Body of pancreas (tissue), 4 donors: ENCODE results near the gene C2orf81. TPM values are rescaled to one million over a fixed set of nuclear protein-coding genes. Genes with fewer than 3 reads are reported as not detected.

Source experiments
- ATAC-seq: fragments of 150-250 bp; one replicate; pipeline ENCODE4 v1.9.1; 2016
- DNase-seq, 4 donors: peaks; one replicate each; pipeline ENCODE4 v3.0.0-alpha.2; 2019
- H3K27ac ChIP-seq, 4 donors: fragments of 200-600 bp; sonication (generic); 1 replicate in 3 of 4; 2 replicates in 1 of 4; pipeline versions ENCODE4 v1.5.1 to v1.6.1; 2016 to 2019; ENCODE audit warnings: mild to moderate bottlenecking in 1 of 4, mixed read lengths in 1 of 4, moderate library complexity in 1 of 4
- H3K27me3 ChIP-seq, 2 donors: fragments of 200-600 bp; sonication (generic); one replicate each; pipeline ENCODE4 v1.6.0; 2016; ENCODE audit warnings: mild to moderate bottlenecking in 1 of 2
- H3K36me3 ChIP-seq, 2 donors: fragments of 200-600 bp; sonication (generic); replicated peaks in 1 of 2; 2 replicates each; pipeline ENCODE4 v1.5.1; 2016; ENCODE audit warnings: low read depth in 2 of 2; ENCODE audit not compliant: insufficient read depth in 1 of 2
- H3K4me1 ChIP-seq: fragments of 200-600 bp; sonication (generic); one replicate; pipeline ENCODE4 v1.6.0; 2016
- H3K4me3 ChIP-seq, 2 donors: fragments of 200-600 bp; sonication (generic); 1 replicate in 1 of 2; 2 replicates in 1 of 2; pipeline ENCODE4 v1.5.1; 2016 to 2019
- H3K9me3 ChIP-seq, 3 donors: fragments of 200-600 bp; sonication (generic); 1 replicate in 2 of 3; 2 replicates in 1 of 3; pipeline ENCODE4 v1.5.1; 2016
- CTCF ChIP-seq, 7 experiments: fragments of 450-650 bp in 4 of 7; fragments of 200-600 bp in 3 of 7; sonication (generic) in 3 of 7; IDR thresholded peaks; one replicate each; pipeline ENCODE4 v1.5.1; 2016 to 2019; ENCODE audit warnings: antibody characterized with exemption in 7 of 7
- POLR2A ChIP-seq, 3 donors: fragments of 450-650 bp; IDR thresholded peaks; one replicate each; pipeline ENCODE4 v1.6.1; 2016; ENCODE audit warnings: antibody characterized with exemption in 3 of 3, mild to moderate bottlenecking in 2 of 3
- WGBS, 2 donors: methylation state at CpG; one replicate each; pipeline ENCODE4 v1.1.5; 2017; 5-methylcytosine and 5-hydroxymethylcytosine counted together
- intact Hi-C: fragments of 100-400 bp; cut with DNase I; formaldehyde crosslinking; loops from one replicate; pipeline ENCODE4 v1.15.1; 2023
- total RNA-seq, 2 donors: library from RNA; depleted of rRNA; stranded (reverse); fragments of >200 nt; gene quantifications; one replicate each; pipeline ENCODE4 v1.1.0, GENCODE V29; 2016

Gene C2orf81
- total RNA-seq, 2 donors from 2014 or later = 0.33 to 1.6 TPM

DNA sequence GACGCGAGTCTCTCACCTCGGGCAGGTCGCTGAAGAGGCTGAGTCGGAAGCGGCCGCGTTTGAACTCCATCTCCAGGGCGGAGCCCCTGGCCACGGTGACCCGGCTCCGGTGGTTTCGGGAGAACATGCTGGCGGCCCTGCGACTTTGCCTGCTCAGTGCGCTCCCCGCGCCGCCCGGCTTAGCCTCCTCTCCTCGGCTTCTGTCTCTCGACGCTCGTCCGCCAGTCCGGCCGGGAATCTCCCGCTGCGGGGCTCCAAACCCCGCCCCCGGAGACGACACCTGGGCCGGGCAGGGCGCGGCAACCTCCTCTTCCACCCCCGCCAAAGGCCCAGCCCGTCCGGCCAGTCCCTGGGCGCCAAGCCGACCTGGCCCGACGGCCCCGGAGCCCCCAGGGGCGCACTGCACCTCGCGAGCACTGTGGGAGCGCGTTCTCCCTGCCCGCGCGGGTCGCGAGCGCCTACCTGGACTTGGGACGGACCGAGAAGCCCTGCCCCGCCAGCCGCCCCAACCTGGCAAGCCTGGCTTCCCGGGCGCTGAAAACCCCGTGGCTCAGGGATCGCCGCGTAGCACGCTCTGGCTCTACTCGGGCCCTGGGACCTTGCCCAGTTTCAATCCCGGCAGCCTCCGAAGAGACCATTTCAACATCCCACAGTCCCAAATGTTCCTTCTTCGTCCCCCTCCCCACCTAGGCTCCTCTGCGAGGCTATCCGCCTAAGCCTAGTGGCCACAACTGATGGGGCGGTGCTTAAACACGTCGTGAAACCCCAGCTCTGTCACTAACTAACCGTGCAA lies 20.5 kb upstream of the C2orf81 start, which contains the start of gene RTKN:
TSS of gene RTKN (minus strand) at position 248 of the 793 bp plus-strand sequence. CDS start at position 127, 121 bp downstream.
- intact Hi-C loops = no loop called here
- H3K4me3 ChIP-seq = peak within 1 kb of the TSS; percentile 26 to 45
- peak; percentile 79 to 86 (median 83) for DNase-seq
- H3K27ac ChIP-seq = peak within 1 kb of the TSS; percentile 95 to 98 (median 96)
- peaks cover 34% of the 10 kb centered on the region for H3K4me1 ChIP-seq
- TF ChIP-seq POLR2A (IDR thresholded peaks at IDR 0.05) = peak; percentile 75 to 96 (median 92)
- peak in 5 of 7 experiments; percentile 13 to 52 (median 38) for TF ChIP-seq CTCF (IDR thresholded peaks at IDR 0.05)
- WGBS, 2 donors = 3 to 7% methylated on average over 11 to 73 of the region's 75 CpGs
- no peaks in the 10 kb centered on the region for H3K27me3 ChIP-seq
- no peaks in the 10 kb centered on the region for H3K36me3 ChIP-seq
- ATAC-seq = peak; percentile 67
- H3K9me3 ChIP-seq = no peaks in the 10 kb centered on the region

GRCh38 chr2:74441170-74441689 lies 19.8 kb upstream of the C2orf81 start:
- 2 to 12% methylated on average over 9 to 33 of the region's 33 CpGs for WGBS, 2 donors
- Histone ChIP-seq H3K27ac (peak overlapping the region; percentile 95 to 98 (median 96)), H3K36me3 (no peaks in the 10 kb centered on the region), H3K9me3 (no peaks in the 10 kb centered on the region), H3K27me3 (no peaks in the 10 kb centered on the region), H3K4me3 (peak overlapping the region; percentile 26 to 45), H3K4me1 (peaks cover 39% of the 10 kb centered on the region)
- DNase-seq = no peak
- no peak for TF ChIP-seq CTCF (IDR thresholded peaks at IDR 0.05)
- no peak for TF ChIP-seq POLR2A (IDR thresholded peaks at IDR 0.05)
- intact Hi-C loops = no loop called here
- no peak for ATAC-seq

DNA sequence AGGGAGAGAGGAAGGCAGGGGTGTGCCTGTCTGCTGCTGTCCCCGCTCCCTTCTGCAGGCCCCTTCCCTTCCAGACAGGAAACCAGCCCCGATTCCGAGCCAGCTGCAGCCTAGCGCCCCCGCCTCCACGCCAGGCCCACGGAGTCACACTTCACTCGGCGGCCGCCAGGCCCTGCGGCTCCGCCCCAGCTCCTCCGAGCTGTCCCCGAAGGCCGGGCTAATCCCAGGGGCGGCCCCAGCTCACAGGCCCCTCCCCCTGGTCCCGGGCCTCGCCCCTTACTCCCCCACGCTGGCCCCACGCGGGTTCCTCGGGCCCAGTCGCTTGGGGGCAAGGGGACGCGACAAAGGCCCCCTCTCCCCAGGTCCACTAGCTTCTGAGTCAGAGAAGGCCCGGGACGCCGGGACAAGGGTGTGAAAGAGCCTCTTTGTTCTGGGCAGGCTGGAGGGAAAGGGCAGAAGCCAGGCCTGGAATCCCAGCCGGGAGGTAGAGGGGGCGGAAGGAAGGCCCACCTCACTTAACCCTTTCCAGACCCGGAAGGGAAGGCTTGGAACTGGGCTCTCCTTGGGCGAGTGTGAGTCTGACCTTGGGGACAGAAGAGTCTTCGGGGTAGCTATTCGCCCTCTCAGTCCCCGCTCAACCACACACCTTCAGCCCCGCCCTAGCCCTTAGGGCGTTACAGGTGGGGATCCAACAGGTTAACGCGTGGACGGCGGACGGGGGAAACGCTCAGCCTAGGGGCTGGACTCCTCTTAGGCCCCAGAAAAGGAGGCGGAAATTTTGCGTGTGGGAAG lies 19.2 kb upstream of the C2orf81 start:
- intact Hi-C loops = no loop called here
- ATAC-seq (peak; percentile 81), DNase-seq (peak; percentile 84 to 91 (median 89))
- Histone ChIP-seq H3K4me1 (peaks cover 39% of the 10 kb centered on the region), H3K9me3 (no peaks in the 10 kb centered on the region), H3K4me3 (peak overlapping the region; percentile 26 to 45), H3K27ac (peak overlapping the region; percentile 95 to 98 (median 96)), H3K36me3 (no peaks in the 10 kb centered on the region), H3K27me3 (no peaks in the 10 kb centered on the region)
- TF ChIP-seq POLR2A (IDR thresholded peaks at IDR 0.05) (peak; percentile 68 to 81 (median 80)), CTCF (IDR thresholded peaks at IDR 0.05) (peak in 6 of 7 experiments; percentile 20 to 65 (median 55))
- 5 to 10% methylated on average over 11 to 43 of the region's 45 CpGs for WGBS, 2 donors

DNA sequence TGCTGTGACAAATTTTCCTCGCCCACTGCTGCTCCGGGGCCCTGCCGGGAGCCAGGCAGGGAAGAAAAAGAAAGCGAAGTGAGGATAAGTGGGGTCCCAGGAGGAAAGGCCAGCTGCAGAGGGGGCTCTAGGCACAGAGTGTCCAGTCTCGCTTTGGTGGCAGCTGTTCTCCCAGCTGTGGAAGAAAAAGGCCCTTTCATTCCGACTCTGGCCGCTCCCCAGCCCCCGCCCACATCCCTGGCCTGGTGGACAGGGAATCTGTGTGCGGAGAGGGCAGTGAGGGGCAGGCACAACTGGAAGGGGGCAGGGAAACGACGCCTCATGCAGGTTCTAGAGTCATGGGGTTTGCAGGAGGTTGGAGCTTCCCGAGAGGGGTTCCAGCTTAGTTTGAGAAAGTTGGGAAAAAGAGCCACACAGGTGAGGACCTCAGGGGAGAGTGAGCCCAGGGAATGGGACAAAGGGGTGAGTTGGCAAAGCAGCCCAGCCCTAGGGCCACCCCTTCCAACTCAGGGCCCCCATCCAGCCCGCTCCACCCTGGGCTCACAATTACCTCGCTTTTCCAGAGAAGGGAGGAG lies 18.5 kb upstream of the C2orf81 start:
- intact Hi-C loops = no loop called here
- H3K36me3 ChIP-seq = no peaks in the 10 kb centered on the region
- no peak for TF ChIP-seq POLR2A (IDR thresholded peaks at IDR 0.05)
- no peak for TF ChIP-seq CTCF (IDR thresholded peaks at IDR 0.05)
- WGBS, 2 donors = 3 to 10% methylated on average over 12 to 14 of the region's 14 CpGs
- H3K9me3 ChIP-seq = no peaks in the 10 kb centered on the region
- peaks cover 39% of the 10 kb centered on the region for H3K4me1 ChIP-seq
- ATAC-seq (no peak), DNase-seq (peak; percentile 47 to 57 (median 51))
- peak overlapping the region; percentile 26 to 45 for H3K4me3 ChIP-seq
- H3K27me3 ChIP-seq = no peaks in the 10 kb centered on the region
- peak overlapping the region; percentile 95 to 98 (median 96) for H3K27ac ChIP-seq
